Suprapubic skin (tissue), 3 donors: ENCODE data around the gene CHRNA4.

Experiments used
- CTCF ChIP-seq, 2 donors: fragments of 200-600 bp in 1 of 2; fragments of 450-650 bp in 1 of 2; sonication (generic) in 1 of 2; IDR thresholded peaks; one replicate each; pipeline ENCODE4 v1.5.1; 2016 to 2019; ENCODE audit warnings: antibody characterized with exemption in 2 of 2, mild to moderate bottlenecking in 1 of 2, moderate library complexity in 1 of 2
- POLR2A ChIP-seq, 2 donors: fragments of 450-650 bp; IDR thresholded peaks; one replicate each; pipeline ENCODE4 v1.6.1; 2017; ENCODE audit warnings: antibody characterized with exemption in 2 of 2, mild to moderate bottlenecking in 2 of 2, moderate library complexity in 2 of 2

DNA sequence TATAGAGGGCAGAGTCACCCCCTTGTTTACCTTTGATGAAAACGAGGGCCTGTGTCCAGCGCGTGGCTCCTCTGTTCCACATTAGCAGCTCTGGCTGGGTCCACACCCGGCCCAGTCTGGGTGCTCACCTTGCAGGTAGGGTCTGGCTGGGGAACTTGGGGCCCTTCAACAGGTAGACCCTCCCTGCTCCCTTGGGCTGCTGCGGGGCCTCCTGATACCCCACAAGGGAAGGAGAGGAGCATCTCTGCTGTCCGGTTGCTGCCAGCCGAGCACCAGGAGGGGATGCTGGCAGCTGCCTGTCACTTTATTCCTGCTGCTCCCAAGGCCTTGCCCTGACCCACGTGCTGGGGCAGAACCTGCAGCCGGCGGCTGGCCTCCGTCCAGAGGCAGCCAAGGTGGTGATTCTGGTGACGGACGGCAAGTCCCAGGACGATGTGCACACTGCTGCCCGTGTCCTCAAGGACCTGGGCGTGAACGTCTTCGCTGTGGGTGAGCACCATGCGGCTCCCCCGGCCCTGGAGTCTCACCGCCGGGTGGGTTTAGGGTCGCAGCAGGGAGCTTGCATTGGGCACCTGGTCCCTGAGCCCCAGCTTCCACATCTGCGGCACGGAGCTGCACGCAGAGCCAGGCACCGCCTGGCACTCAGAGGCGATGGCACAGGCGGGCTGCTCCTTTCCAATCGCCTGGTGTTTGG, 52.8 kb downstream of the CHRNA4 start:
- TF ChIP-seq CTCF (IDR thresholded peaks at IDR 0.05) = no peak
- TF ChIP-seq POLR2A (IDR thresholded peaks at IDR 0.05) = no peak
